Measurements from ENCODE around the gene TMEM18.
"Not testable (repeated sequence)": the region's sequence is repeated elsewhere in the genome, so short reads cannot be mapped to it uniquely, and the experiment has no call there.

Gene TMEM18

DNA sequence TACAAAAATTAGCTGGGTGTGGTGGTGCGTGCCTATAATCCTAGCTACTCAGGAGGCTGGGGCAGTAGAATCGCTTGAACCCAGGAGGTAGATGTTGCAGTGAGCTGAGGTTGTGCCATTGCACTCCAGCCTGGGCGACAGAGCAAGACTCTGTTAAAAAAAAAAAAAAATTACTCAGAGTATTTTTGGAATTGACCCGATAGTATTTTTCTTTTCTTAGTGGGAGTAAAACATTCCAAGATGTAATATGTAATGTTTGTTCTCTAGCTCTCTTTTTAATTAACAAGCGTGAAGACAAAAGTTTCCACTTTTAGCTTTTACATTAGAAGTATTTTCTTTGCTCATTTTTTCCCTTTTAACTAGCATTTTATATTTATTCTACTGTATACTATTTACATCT lies 12.0 kb upstream of the TMEM18 start:
- no peak for DNase-seq (ENCODE audit: low read depth in 2 of 2)
- TF ChIP-seq, protein P1, sequence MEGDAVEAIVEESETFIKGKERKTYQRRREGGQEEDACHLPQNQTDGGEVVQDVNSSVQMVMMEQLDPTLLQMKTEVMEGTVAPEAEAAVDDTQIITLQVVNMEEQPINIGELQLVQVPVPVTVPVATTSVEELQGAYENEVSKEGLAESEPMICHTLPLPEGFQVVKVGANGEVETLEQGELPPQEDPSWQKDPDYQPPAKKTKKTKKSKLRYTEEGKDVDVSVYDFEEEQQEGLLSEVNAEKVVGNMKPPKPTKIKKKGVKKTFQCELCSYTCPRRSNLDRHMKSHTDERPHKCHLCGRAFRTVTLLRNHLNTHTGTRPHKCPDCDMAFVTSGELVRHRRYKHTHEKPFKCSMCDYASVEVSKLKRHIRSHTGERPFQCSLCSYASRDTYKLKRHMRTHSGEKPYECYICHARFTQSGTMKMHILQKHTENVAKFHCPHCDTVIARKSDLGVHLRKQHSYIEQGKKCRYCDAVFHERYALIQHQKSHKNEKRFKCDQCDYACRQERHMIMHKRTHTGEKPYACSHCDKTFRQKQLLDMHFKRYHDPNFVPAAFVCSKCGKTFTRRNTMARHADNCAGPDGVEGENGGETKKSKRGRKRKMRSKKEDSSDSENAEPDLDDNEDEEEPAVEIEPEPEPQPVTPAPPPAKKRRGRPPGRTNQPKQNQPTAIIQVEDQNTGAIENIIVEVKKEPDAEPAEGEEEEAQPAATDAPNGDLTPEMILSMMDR (IDR thresholded peaks at IDR 0.05; ENCODE audit: low read depth, low read length) = no peak
- no peak overlapping the region for H3K4me3 ChIP-seq (replicated peaks in 1 of 2; ENCODE audit: low read depth in 2 of 2, low read length in 2 of 2)

DNA sequence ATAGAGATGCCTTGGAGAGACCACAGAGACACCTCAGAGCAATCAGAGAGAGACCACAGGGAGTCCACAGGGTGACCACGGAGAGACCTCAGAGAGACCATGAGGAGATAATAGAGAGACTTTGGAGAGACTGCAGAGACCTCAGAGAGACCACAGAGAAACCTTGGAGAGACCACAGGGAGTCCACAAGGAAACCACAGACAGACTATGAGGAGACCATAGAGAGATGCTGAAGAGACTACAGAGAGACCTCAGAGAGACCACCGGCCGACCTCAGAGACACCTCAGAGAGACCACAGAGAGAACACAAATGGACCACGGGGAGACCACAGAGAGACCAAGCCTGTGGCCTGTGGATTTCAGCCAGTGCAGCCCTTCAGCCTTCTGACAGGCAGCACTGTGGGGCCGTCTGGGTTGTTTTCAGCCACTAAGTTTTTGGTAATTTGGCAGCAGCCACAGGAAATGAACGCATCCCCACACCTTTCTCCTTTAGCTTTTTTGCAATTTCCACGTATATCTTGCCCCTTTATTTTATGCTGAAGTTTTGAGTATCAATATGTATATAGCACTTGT lies 11.4 kb upstream of the TMEM18 start:
- no peak for DNase-seq (ENCODE audit: low read depth in 2 of 2)
- TF ChIP-seq, protein P1 (IDR thresholded peaks at IDR 0.05; ENCODE audit: low read depth, low read length) = no peak
- no peak overlapping the region for H3K4me3 ChIP-seq (replicated peaks in 1 of 2; ENCODE audit: low read depth in 2 of 2, low read length in 2 of 2)

DNA sequence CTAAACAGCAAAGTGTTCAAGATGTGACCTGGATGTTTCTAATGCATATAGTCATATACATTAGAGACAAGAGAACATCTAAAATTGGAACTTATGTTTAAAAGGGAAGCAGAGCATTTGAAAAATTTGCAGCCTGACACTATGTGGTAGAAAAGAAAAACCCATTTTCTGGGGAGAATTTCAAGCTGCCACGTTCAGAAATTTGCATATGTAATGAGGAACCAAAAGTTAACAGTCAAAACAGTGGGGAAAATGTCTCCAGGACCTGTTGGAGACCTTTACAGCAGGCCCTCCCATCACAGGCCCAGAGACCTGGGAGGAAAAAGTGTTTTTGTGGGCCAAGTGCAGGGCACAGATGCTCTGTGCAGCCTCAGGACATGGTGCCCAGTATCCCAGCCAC lies 8.2 kb upstream of the TMEM18 start:
- TF ChIP-seq, protein P1 (IDR thresholded peaks at IDR 0.05; ENCODE audit: low read depth, low read length) = no peak
- no peak for DNase-seq (ENCODE audit: low read depth in 2 of 2)
- H3K4me3 ChIP-seq (replicated peaks in 1 of 2; ENCODE audit: low read depth in 2 of 2, low read length in 2 of 2) = no peak overlapping the region

GRCh38 chr2:684913-685312 lies 7.7 kb upstream of the TMEM18 start:
- not testable (repeated sequence) for H3K4me3 ChIP-seq (replicated peaks in 1 of 2; ENCODE audit: low read depth in 2 of 2, low read length in 2 of 2); DNase-seq (ENCODE audit: low read depth in 2 of 2)

DNA sequence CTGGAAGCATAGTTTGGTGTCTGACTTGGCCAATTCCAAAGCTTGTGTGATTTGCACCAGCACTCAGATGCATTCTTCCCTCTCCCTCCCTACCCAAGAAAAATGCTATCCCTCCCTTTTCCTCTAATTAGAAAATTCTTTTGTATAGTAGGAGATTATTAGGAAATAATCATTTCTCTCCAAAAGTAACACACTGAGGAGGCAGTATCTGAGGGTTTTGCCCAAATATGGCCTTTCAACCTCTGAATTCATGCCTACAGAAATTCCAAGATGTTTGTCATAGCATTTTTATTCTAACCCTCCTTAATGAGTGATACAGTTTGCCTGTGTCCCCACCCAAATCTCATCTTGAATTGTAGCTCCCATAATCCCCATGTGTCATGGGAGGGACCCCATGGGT lies 5.0 kb upstream of the TMEM18 start:
- TF ChIP-seq, protein P1 (IDR thresholded peaks at IDR 0.05; ENCODE audit: low read depth, low read length) = no peak
- DNase-seq (ENCODE audit: low read depth in 2 of 2) = no peak
- H3K4me3 ChIP-seq (replicated peaks in 1 of 2; ENCODE audit: low read depth in 2 of 2, low read length in 2 of 2) = no peak overlapping the region

DNA sequence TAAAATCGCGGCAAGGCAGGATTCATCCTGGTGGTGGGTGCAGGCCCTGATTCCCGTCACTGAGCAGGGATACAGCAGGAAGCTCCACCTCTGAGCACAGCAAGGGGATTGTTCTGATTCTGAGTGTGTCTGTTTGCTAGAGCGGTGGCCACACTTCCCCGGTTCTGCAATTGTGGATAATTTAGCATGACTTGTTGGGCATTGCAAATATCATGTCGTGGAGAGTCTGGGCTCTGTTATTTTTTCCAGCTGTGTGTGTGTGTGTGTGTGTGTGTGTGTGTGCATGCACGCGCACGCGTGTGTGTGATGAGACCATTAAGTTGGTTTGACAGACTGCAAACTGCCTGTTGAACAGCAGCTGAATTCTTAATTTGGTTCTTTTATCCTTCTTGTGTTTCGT lies 4.1 kb upstream of the TMEM18 start:
- TF ChIP-seq, protein P1 (IDR thresholded peaks at IDR 0.05; ENCODE audit: low read depth, low read length) = no peak

GRCh38 chr2:680496-680895 lies 3.3 kb upstream of the TMEM18 start:
- H3K4me3 ChIP-seq (replicated peaks in 1 of 2; ENCODE audit: low read depth in 2 of 2, low read length in 2 of 2) = no peak overlapping the region
- no peak for DNase-seq (ENCODE audit: low read depth in 2 of 2)
- TF ChIP-seq, protein P1 (IDR thresholded peaks at IDR 0.05; ENCODE audit: low read depth, low read length) = no peak

More for the DNA sequence above, 4.1 kb upstream of the TMEM18 start:
- H3K4me3 ChIP-seq (replicated peaks in 1 of 2; ENCODE audit: low read depth in 2 of 2, low read length in 2 of 2) = no peak overlapping the region
- DNase-seq (ENCODE audit: low read depth in 2 of 2) = no peak
